AG04449 (cell line): ENCODE results near the gene TRIM42.

ENCODE experiments used
- CTCF ChIA-PET: fragments of 350-600 bp; formaldehyde crosslinking; extraction: SDS; loops from one replicate; lab custom pipeline; 2021; ENCODE audit warnings: antibody characterized with exemption; lab: Yijun Ruan, JAX
- POLR2A ChIA-PET: fragments of 400-600, 350-600 bp; formaldehyde crosslinking; extraction: SDS; loops from one replicate; lab custom pipeline; 2020; ENCODE audit warnings: antibody characterized with exemption, inconsistent platforms; lab: Yijun Ruan, JAX
- DNase-seq: peaks from one replicate; pipeline ENCODE4 v3.0.0-alpha.2; 2010; ENCODE audit warnings: low read depth, low spot score
- H3K4me3 ChIP-seq: 2 replicates; pipeline ENCODE4 v1.5.1; 2011; ENCODE audit warnings: low read depth, mild to moderate bottlenecking, control low read depth, low read length
- TF ChIP-seq, protein P1 (sequence below): IDR thresholded peaks from one replicate; pipeline ENCODE4 v1.5.1; 2011; ENCODE audit warnings: mild to moderate bottlenecking, moderate library complexity, low read length, control low read depth, inconsistent platforms; ENCODE audit not compliant: insufficient read depth; ENCODE audit errors: missing control alignments

The TRIM42 gene

DNA sequence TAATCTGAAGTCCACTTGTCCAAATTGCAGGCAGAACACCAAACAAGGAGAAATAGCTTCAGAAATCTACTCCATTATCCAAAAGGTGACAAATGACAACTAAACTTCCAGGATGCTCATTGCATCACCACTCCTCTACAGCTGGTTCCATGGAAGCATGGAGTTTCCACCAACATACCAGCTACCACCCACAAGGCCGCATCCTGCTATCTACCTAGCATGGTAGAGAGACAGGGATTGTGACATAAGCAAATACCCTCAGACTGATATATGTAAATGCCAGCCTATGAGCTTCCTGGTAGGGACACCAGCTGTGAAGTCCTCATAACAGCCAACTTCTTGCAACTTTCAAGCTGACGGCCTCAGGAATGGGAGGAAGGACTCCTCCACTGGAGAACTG is at the start of gene TRIM42:
Gene TRIM42 (plus strand): TSS at position 301 of the 400 bp plus-strand sequence. CDS start 166 bp downstream, outside the sequence.
- TF ChIP-seq, protein P1, sequence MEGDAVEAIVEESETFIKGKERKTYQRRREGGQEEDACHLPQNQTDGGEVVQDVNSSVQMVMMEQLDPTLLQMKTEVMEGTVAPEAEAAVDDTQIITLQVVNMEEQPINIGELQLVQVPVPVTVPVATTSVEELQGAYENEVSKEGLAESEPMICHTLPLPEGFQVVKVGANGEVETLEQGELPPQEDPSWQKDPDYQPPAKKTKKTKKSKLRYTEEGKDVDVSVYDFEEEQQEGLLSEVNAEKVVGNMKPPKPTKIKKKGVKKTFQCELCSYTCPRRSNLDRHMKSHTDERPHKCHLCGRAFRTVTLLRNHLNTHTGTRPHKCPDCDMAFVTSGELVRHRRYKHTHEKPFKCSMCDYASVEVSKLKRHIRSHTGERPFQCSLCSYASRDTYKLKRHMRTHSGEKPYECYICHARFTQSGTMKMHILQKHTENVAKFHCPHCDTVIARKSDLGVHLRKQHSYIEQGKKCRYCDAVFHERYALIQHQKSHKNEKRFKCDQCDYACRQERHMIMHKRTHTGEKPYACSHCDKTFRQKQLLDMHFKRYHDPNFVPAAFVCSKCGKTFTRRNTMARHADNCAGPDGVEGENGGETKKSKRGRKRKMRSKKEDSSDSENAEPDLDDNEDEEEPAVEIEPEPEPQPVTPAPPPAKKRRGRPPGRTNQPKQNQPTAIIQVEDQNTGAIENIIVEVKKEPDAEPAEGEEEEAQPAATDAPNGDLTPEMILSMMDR: no peak

DNA sequence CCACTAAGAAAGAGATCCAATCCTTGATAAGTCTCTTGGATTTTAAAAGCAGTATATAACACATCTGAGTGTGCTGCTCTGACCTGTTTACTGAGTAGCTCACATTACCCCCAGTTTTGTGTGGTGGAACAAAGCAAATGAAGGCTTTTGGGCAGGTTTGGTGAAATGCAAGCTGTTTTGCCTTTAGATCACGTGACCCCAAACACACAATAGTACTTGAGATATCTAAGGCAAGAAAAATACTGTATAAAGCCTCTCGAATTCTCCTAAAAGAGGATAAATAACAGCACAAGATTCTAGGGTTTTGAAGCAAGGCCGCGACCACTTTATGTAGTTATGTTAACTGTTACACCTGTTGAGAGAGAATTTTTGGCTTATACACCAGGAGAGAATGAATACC is 49.3 kb upstream of the TRIM42 start:
- H3K4me3 ChIP-seq: no peak overlapping the region
- TF ChIP-seq, protein P1: no peak
- POLR2A ChIA-PET: no interaction called here
- DNase-seq: no peak
- CTCF ChIA-PET: no interaction called here

More for the DNA sequence above, at the start of gene TRIM42:
- no peak within 1 kb of the TSS for H3K4me3 ChIP-seq
- ChIA-PET POLR2A (no interaction called here), CTCF (no interaction called here)
- DNase-seq: no peak

DNA sequence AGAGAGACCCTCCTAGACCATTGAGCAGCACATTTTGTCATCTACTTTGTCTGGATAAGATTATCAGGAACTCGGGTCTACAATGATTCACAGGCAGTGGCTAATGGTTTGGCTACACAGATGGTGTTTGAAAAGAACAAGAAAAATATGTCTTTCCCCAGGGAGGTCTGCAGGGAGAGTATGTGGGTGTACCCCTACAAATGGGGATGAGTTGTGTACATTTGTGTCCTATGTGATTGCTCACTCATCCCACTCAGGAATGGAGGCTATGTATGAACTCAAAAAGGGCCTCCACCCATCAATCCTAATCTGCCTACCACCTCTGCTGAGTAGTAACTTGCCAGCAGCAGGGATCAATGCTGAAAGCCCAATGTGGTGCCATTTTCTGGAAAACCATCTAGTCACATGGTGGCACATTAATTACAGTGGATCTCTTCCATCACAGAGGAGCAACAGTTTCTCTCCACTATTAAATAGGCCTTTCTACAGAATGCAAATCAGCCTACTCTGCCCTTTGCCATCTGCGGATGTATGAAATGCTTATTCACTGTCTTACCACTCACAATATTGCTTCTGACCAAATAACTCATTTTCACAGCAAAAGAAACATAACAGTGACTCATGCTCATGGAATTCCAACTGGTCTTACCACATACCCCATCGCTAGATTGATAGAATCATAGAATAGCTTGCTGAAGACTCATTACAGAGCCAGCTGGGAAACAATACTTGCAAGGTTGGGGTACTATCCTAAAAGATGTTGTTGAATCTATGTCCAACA is 48.3 kb upstream of the TRIM42 start:
- ChIA-PET CTCF (no interaction called here), POLR2A (no interaction called here)
- no peak overlapping the region for H3K4me3 ChIP-seq
- TF ChIP-seq, protein P1: no peak
- peak; percentile 10 for DNase-seq

DNA sequence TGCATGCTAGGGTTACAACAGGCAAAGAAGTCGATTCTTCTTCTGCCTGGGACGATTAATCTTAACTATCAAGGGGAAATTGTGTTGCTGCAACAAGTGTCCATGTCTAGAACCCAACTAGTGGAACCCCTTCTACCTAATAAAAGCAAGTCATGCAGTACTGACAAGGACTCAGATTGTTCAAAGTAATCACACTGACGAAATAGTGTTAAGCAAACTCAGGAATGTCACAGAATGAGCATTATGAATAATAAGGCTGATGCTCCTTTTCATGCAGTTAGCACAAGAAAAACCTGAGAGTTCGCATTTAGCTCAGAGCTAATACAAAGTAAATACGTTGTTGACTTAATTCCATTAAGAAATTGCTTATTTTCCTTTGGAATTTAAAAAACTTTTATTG is 47.5 kb upstream of the TRIM42 start:
- no peak overlapping the region for H3K4me3 ChIP-seq
- DNase-seq: no peak
- ChIA-PET POLR2A (no interaction called here), CTCF (no interaction called here)
- TF ChIP-seq, protein P1: no peak

DNA sequence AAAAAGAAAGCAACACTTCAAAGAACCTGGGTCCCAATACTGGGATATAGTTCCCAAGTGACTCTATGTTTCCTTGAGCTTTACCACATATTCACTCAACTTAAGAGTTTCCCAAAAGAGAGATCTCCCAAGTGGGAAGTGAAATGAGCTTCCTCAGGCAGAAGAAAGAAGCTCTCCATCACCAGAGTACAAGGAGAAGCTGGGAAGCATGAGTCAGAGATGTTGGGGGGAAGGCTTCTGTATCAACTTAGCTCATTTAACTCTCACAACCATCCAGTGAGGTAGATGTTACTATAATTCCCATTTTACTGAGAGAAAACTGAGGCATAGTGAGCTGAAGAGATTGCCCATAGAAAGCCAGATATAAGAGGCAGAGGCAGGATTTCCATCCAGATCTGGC is 47.0 kb upstream of the TRIM42 start:
- POLR2A ChIA-PET: no interaction called here
- TF ChIP-seq, protein P1: no peak
- H3K4me3 ChIP-seq: no peak overlapping the region
- DNase-seq: no peak
- CTCF ChIA-PET: no interaction called here

DNA sequence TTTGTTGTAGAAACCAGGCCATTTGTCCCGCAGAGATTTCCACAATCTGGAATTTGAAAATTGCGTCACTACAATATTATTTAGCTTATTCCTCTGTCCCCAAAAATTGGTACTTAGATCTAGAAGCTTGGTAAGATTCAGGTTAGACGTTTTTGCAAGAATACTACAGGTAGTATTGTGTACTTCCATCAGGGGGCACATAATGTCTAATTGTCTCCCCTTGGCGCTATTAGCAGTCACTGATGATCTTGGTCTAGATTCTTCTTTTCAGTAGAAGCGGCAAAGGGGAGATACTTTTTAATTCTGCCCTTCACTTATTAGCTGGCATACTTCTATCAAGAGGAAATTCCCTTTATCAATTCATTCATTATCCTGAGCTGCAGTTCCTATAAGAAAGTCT is 42.6 kb upstream of the TRIM42 start:
- H3K4me3 ChIP-seq: no peak overlapping the region
- ChIA-PET CTCF (no interaction called here), POLR2A (no interaction called here)
- DNase-seq: no peak
- TF ChIP-seq, protein P1: no peak
